ENCODE data around the gene CD19. TPM values are rescaled to one million over a fixed set of nuclear protein-coding genes. Genes with fewer than 3 reads are reported as not detected.
A peak's percentile ranks its signal among the peaks of the same experiment; 100 is the strongest.

CD19 gene
- polyA plus RNA-seq, 1 donor (not counting 4 experiments of a cell fraction or from before 2014, with no cell fraction given): not detected

DNA sequence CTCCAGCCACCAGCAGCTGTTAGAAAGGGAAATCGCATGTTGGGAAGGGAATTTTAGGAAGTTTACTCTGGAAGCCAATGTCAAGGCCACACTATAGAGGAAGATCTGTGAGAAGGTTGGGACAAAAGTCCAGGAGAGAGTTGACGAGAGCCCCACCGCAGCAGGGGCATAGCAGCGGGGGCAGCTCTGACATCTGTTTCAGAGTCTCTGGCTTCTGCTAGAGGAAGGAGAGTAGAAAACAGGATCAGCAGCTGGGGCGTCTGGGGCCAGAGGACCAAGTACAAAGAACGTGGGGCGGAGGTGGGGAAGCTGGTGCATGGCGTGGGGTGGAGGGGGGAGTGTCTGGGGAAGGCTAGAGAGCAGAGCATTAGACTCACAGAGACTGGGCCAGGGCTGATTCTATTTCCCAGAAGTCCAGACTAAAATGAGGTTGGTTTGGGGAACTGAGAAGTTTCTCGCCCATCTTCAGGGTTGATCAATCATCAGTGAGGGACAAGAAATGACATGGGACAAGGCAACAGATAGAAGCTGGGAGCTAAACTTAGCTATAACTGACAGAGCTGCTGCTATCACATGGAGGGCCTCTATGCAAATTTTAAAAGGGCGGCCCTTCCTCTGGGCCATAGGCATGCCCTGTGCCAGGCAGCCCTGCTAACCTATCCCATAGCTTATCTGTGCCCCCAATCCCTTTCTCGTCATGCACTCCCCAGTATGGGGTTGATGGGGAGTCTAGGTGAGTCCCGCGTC is 7.9 kb upstream of the CD19 start:
- DNase-seq (ENCODE audit: low read depth, low spot score) (no peak), FAIRE-seq (no peak)
- Histone ChIP-seq H3K9me1 (ENCODE audit: control insufficient read depth, extremely low read depth, insufficient read depth, low read length) (no peaks in the 10 kb centered on the region), H3K79me2 (ENCODE audit: control insufficient read depth, insufficient read depth, low read length) (peaks cover 3% of the 10 kb centered on the region), H3K27me3 (ENCODE audit: control insufficient read depth, extremely low read depth, insufficient read depth, low read length) (no peaks in the 10 kb centered on the region), H3K4me2 (ENCODE audit: control insufficient read depth, extremely low read depth, insufficient read depth, low read depth, low read length) (peak overlapping the region; percentile 94), H3K9me3 (ENCODE audit: control insufficient read depth, low read depth, low read length) (no peaks in the 10 kb centered on the region), H3K36me3 (ENCODE audit: control insufficient read depth in 2 of 2, extremely low read depth in 1 of 2, insufficient read depth in 2 of 2, low read length in 2 of 2) (peaks cover 2 to 5% of the 10 kb centered on the region in 2 experiments), H4K20me1 (ENCODE audit: control insufficient read depth, extremely low read depth, insufficient read depth, low read length) (no peaks in the 10 kb centered on the region), H3K4me3 (ENCODE audit: control insufficient read depth in 2 of 3, extremely low read depth in 1 of 3, insufficient read depth in 2 of 3, low read depth in 1 of 3, low read length in 3 of 3) (peak overlapping the region; percentile 68 to 75 (median 73)), H3K9ac (ENCODE audit: control insufficient read depth, extremely low read depth, insufficient read depth, low read length) (peak overlapping the region; percentile 69), H2AFZ (ENCODE audit: control insufficient read depth, low read length) (peak overlapping the region; percentile 91), H3K27ac (ENCODE audit: control insufficient read depth, insufficient read depth, low read length) (peak overlapping the region; percentile 60), H3K4me1 (ENCODE audit: control insufficient read depth, extremely low read depth, insufficient read depth, low read length) (peaks cover 8% of the 10 kb centered on the region)
- no peak for TF ChIP-seq EZH2 (IDR thresholded peaks at IDR 0.05; ENCODE audit: low read length)
- TF ChIP-seq, protein P1, sequence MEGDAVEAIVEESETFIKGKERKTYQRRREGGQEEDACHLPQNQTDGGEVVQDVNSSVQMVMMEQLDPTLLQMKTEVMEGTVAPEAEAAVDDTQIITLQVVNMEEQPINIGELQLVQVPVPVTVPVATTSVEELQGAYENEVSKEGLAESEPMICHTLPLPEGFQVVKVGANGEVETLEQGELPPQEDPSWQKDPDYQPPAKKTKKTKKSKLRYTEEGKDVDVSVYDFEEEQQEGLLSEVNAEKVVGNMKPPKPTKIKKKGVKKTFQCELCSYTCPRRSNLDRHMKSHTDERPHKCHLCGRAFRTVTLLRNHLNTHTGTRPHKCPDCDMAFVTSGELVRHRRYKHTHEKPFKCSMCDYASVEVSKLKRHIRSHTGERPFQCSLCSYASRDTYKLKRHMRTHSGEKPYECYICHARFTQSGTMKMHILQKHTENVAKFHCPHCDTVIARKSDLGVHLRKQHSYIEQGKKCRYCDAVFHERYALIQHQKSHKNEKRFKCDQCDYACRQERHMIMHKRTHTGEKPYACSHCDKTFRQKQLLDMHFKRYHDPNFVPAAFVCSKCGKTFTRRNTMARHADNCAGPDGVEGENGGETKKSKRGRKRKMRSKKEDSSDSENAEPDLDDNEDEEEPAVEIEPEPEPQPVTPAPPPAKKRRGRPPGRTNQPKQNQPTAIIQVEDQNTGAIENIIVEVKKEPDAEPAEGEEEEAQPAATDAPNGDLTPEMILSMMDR (optimal IDR thresholded peaks at IDR 0.05 in 1 of 3, IDR thresholded peaks at IDR 0.05 in 1 of 3, conservative IDR thresholded peaks at IDR 0.05 in 1 of 3; ENCODE audit: extremely low read depth in 1 of 3, insufficient read depth in 2 of 3, low read length in 3 of 3): no peak
- dilution Hi-C loops (cut with MboI; ENCODE audit: extremely low pct_ligation_motif_present, low sequenced_read_pairs): no loop called here

DNA sequence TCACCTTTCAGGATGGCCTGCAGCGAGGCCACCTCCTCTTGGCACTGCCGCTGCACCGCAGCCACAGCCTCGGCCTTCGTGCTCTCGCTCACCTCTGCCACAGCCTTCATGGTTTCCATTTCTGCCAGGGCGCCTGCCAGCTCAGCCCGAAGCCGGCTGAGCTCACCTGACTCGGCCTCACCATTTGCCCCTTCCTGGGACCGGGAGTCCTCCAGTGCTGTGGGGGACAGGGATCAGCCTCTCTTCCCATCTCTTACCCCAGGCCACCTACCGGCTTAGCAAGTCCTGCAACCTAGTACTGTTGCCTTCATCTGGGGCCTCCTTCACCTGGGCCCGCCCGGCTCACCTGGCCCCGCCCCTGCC is 7.4 kb upstream of the CD19 start:
- H3K4me1 ChIP-seq (ENCODE audit: control insufficient read depth, extremely low read depth, insufficient read depth, low read length): peaks cover 8% of the 10 kb centered on the region
- no peak for TF ChIP-seq EZH2 (IDR thresholded peaks at IDR 0.05; ENCODE audit: low read length)
- TF ChIP-seq, protein P1 (optimal IDR thresholded peaks at IDR 0.05 in 1 of 3, IDR thresholded peaks at IDR 0.05 in 1 of 3, conservative IDR thresholded peaks at IDR 0.05 in 1 of 3; ENCODE audit: extremely low read depth in 1 of 3, insufficient read depth in 2 of 3, low read length in 3 of 3): peak; percentile 29 to 64 (median 48)
- peak overlapping the region; percentile 94 for H3K4me2 ChIP-seq (ENCODE audit: control insufficient read depth, extremely low read depth, insufficient read depth, low read depth, low read length)
- H4K20me1 ChIP-seq (ENCODE audit: control insufficient read depth, extremely low read depth, insufficient read depth, low read length): no peaks in the 10 kb centered on the region
- peaks cover 3% of the 10 kb centered on the region for H3K79me2 ChIP-seq (ENCODE audit: control insufficient read depth, insufficient read depth, low read length)
- peak overlapping the region; percentile 69 for H3K9ac ChIP-seq (ENCODE audit: control insufficient read depth, extremely low read depth, insufficient read depth, low read length)
- no peaks in the 10 kb centered on the region for H3K9me3 ChIP-seq (ENCODE audit: control insufficient read depth, low read depth, low read length)
- FAIRE-seq: no peak
- no peaks in the 10 kb centered on the region for H3K27me3 ChIP-seq (ENCODE audit: control insufficient read depth, extremely low read depth, insufficient read depth, low read length)
- peak overlapping the region; percentile 68 to 75 (median 73) for H3K4me3 ChIP-seq (ENCODE audit: control insufficient read depth in 2 of 3, extremely low read depth in 1 of 3, insufficient read depth in 2 of 3, low read depth in 1 of 3, low read length in 3 of 3)
- dilution Hi-C loops (cut with MboI; ENCODE audit: extremely low pct_ligation_motif_present, low sequenced_read_pairs): no loop called here
- H3K27ac ChIP-seq (ENCODE audit: control insufficient read depth, insufficient read depth, low read length): peak overlapping the region; percentile 60
- no peak for DNase-seq (ENCODE audit: low read depth, low spot score)
- H3K9me1 ChIP-seq (ENCODE audit: control insufficient read depth, extremely low read depth, insufficient read depth, low read length): no peaks in the 10 kb centered on the region
- H3K36me3 ChIP-seq (ENCODE audit: control insufficient read depth in 2 of 2, extremely low read depth in 1 of 2, insufficient read depth in 2 of 2, low read length in 2 of 2): peaks cover 0 to 5% of the 10 kb centered on the region in 2 experiments
- H2AFZ ChIP-seq (ENCODE audit: control insufficient read depth, low read length): peak overlapping the region; percentile 91
